H1 (cell line): ENCODE results near the gene DRC3. TPM values are rescaled to one million over a fixed set of nuclear protein-coding genes. Genes with fewer than 3 reads are reported as not detected.

Experiments used
- CTCF ChIA-PET: fragments of 300-600 bp; sonication (Branson Sonifier 250); formaldehyde crosslinking; loops from one replicate; lab custom pipeline; 2021; ENCODE audit not compliant: partially characterized antibody; lab: Charles Lee
- POLR2A ChIA-PET: fragments of 300-600 bp; sonication (Branson Sonifier 250); formaldehyde crosslinking; loops from one replicate; lab custom pipeline; 2021; ENCODE audit warnings: inconsistent platforms; ENCODE audit not compliant: partially characterized antibody; lab: Charles Lee
- DNase-seq, 2 experiments: peaks; one replicate each; pipeline versions ENCODE4 v3.0.0 to v3.0.0-alpha.2; 2010 to 2022; ENCODE audit warnings: low spot score in 2 of 2, low read depth in 1 of 2, mixed read lengths in 1 of 2
- FAIRE-seq: peaks from 2 replicates; lab custom pipeline; 2011; peaks lifted over from hg19 to GRCh38; lab: Jason Lieb, UNC
- H2AFZ ChIP-seq: 2 replicates; pipeline ENCODE4 v1.8.1; 2012; ENCODE audit warnings: low read length, inconsistent platforms
- H2AK5ac ChIP-seq: 2 replicates; pipeline ENCODE4 v1.6.1; 2013; ENCODE audit warnings: low read depth, low read length
- H2BK120ac ChIP-seq: replicated peaks from 2 replicates; pipeline ENCODE3; 2013; ENCODE audit warnings: low read depth, low read length, inconsistent platforms
- H2BK12ac ChIP-seq: 2 replicates; pipeline ENCODE4 v1.6.1; 2013; ENCODE audit warnings: low read depth, low read length
- H2BK15ac ChIP-seq: 2 replicates; pipeline ENCODE4 v1.6.1; 2013; ENCODE audit warnings: low read length
- H2BK20ac ChIP-seq: 2 replicates; pipeline ENCODE4 v1.6.1; 2013; ENCODE audit warnings: low read length
- H2BK5ac ChIP-seq: 2 replicates; pipeline ENCODE4 v1.6.1; 2013; ENCODE audit warnings: low read depth, low read length
- H3K14ac ChIP-seq: 2 replicates; pipeline ENCODE4 v1.6.1; 2013; ENCODE audit warnings: inconsistent platforms; ENCODE audit not compliant: insufficient read length
- H3K18ac ChIP-seq: 2 replicates; pipeline ENCODE4 v1.6.1; 2013; ENCODE audit warnings: low read length; ENCODE audit errors: extremely low read depth
- H3K23ac ChIP-seq: 2 replicates; pipeline ENCODE4 v1.6.1; 2013; ENCODE audit warnings: inconsistent platforms; ENCODE audit not compliant: insufficient read length
- H3K23me2 ChIP-seq: 2 replicates; pipeline ENCODE4 v1.6.1; 2013; ENCODE audit warnings: low read depth, low read length
- H3K27ac ChIP-seq: 2 replicates; pipeline ENCODE4 v1.6.1; 2011; ENCODE audit warnings: low read depth, low read length, inconsistent platforms
- H3K27me3 ChIP-seq, 4 experiments: replicated peaks in 1 of 4; 1 replicate in 1 of 4; 2 replicates in 3 of 4; pipeline versions ENCODE4 v1.6.1 to v1.8.1; 2011 to 2013; ENCODE audit warnings: low read length in 3 of 4, mild to moderate bottlenecking in 3 of 4, inconsistent platforms in 2 of 4, mixed read lengths in 2 of 4, moderate library complexity in 1 of 4; ENCODE audit not compliant: control insufficient read depth in 3 of 4, insufficient read depth in 3 of 4; ENCODE audit errors: extremely low read depth in 1 of 4
- H3K36me3 ChIP-seq, 4 experiments: 2 replicates each; pipeline versions ENCODE4 v1.6.1 to v1.8.1; 2011 to 2013; ENCODE audit warnings: mild to moderate bottlenecking in 4 of 4, low read length in 3 of 4, moderate library complexity in 2 of 4, control low read depth in 1 of 4, inconsistent platforms in 1 of 4; ENCODE audit not compliant: insufficient read depth in 4 of 4, control insufficient read depth in 2 of 4
- H3K4ac ChIP-seq: replicated peaks from 2 replicates; pipeline ENCODE3; 2013; ENCODE audit warnings: low read length, low read depth, mixed read lengths, inconsistent platforms; ENCODE audit not compliant: insufficient read length
- H3K4me1 ChIP-seq, 4 experiments: replicated peaks in 1 of 4; 1 replicate in 1 of 4; 2 replicates in 3 of 4; pipeline versions ENCODE4 v1.6.1 to v1.8.1; 2011 to 2013; ENCODE audit warnings: low read length in 3 of 4, inconsistent platforms in 2 of 4, mixed read lengths in 1 of 4; ENCODE audit not compliant: insufficient read depth in 4 of 4, control insufficient read depth in 3 of 4
- H3K4me2 ChIP-seq, 2 experiments: 2 replicates each; pipeline versions ENCODE4 v1.6.1 to v1.8.1; 2011 to 2013; ENCODE audit warnings: low read depth in 2 of 2, low read length in 2 of 2, control low read depth in 1 of 2, inconsistent platforms in 1 of 2, mild to moderate bottlenecking in 1 of 2; ENCODE audit not compliant: insufficient read depth in 1 of 2
- H3K4me3 ChIP-seq, 4 experiments: fragments of 200-600, 300-600 bp in 1 of 4; sonication (generic), shearing (Covaris generic), sonication (Bioruptor Twin) in 1 of 4; 2 replicates each; pipeline versions ENCODE4 v1.5.1 to v1.8.1; 2011 to 2016; ENCODE audit warnings: low read length in 4 of 4, low read depth in 3 of 4, control low read depth in 2 of 4, inconsistent platforms in 2 of 4, mild to moderate bottlenecking in 2 of 4, mixed read lengths in 1 of 4, moderate library complexity in 1 of 4; ENCODE audit not compliant: insufficient read depth in 2 of 4; ENCODE audit errors: extremely low read depth in 1 of 4
- H3K56ac ChIP-seq: replicated peaks from 2 replicates; pipeline ENCODE3; 2013; ENCODE audit warnings: low read depth, mild to moderate bottlenecking, mixed read lengths, low read length, inconsistent platforms; ENCODE audit not compliant: insufficient read length
- H3K79me1 ChIP-seq: 2 replicates; pipeline ENCODE4 v1.6.1; 2013; ENCODE audit warnings: low read depth, low read length, control low read depth
- H3K79me2 ChIP-seq, 2 experiments: 2 replicates each; pipeline versions ENCODE4 v1.6.1 to v1.8.1; 2012 to 2013; ENCODE audit warnings: low read length in 2 of 2, mild to moderate bottlenecking in 2 of 2, inconsistent platforms in 1 of 2; ENCODE audit not compliant: insufficient read depth in 2 of 2, control insufficient read depth in 1 of 2
- H3K9ac ChIP-seq, 4 experiments: replicated peaks in 1 of 4; 1 replicate in 1 of 4; 2 replicates in 3 of 4; pipeline versions ENCODE4 v1.6.1 to v1.8.1; 2011 to 2013; ENCODE audit warnings: low read depth in 3 of 4, low read length in 3 of 4, control low read depth in 2 of 4, mild to moderate bottlenecking in 2 of 4, moderate library complexity in 2 of 4, inconsistent platforms in 1 of 4; ENCODE audit errors: extremely low read depth in 1 of 4
- H3K9me3 ChIP-seq, 2 experiments: 2 replicates each; pipeline versions ENCODE4 v1.6.1 to v1.8.1; 2012 to 2013; ENCODE audit warnings: mild to moderate bottlenecking in 2 of 2, moderate library complexity in 2 of 2, control low read depth in 1 of 2, inconsistent platforms in 1 of 2, low read depth in 1 of 2, low read length in 1 of 2, mixed read lengths in 1 of 2; ENCODE audit not compliant: insufficient read depth in 2 of 2
- H4K20me1 ChIP-seq, 2 experiments: replicated peaks in 1 of 2; 2 replicates each; pipeline versions ENCODE3 to v1.8.1; 2011 to 2013; ENCODE audit warnings: inconsistent platforms in 2 of 2, low read length in 2 of 2, mild to moderate bottlenecking in 1 of 2; ENCODE audit not compliant: insufficient read depth in 2 of 2, control insufficient read depth in 1 of 2
- H4K5ac ChIP-seq: 2 replicates; pipeline ENCODE4 v1.6.1; 2013; ENCODE audit warnings: low read length, low read depth, mixed read lengths, inconsistent platforms; ENCODE audit not compliant: insufficient read length
- H4K8ac ChIP-seq: 2 replicates; pipeline ENCODE4 v1.8.0; 2013; ENCODE audit warnings: mild to moderate bottlenecking, moderate library complexity, low read length, inconsistent platforms; ENCODE audit not compliant: insufficient read depth; ENCODE audit errors: extremely low read depth
- H4K91ac ChIP-seq: replicated peaks from 2 replicates; pipeline ENCODE3; 2013; ENCODE audit warnings: low read length, mixed read lengths, inconsistent platforms; ENCODE audit not compliant: insufficient read length
- CBX8 ChIP-seq: fragments of 300-800, 300-1000 bp; sonication (generic); IDR thresholded peaks from 2 replicates; pipeline ENCODE4 v1.7.1; 2016; ENCODE audit warnings: low read depth, low read length, borderline replicate concordance
- CHD1 ChIP-seq: IDR thresholded peaks from 2 replicates; pipeline ENCODE4 v1.6.1; 2012; ENCODE audit warnings: low read depth, low read length, improper control_type of control experiment
- SUZ12 ChIP-seq: fragments of 200-600 bp; sonication (generic); IDR thresholded peaks from 2 replicates; pipeline ENCODE4 v1.6.1; 2012; ENCODE audit warnings: mild to moderate bottlenecking, inconsistent platforms, low read length, moderate library complexity, mixed read lengths
- TCF12 ChIP-seq: IDR thresholded peaks from 2 replicates; pipeline ENCODE4 v1.6.1; 2011; ENCODE audit warnings: low read depth, mild to moderate bottlenecking, low read length
- USF2 ChIP-seq: IDR thresholded peaks from 2 replicates; pipeline ENCODE4 v1.6.1; 2011; ENCODE audit warnings: low read length, improper control_type of control experiment
- WGBS, 2 experiments: shearing (Covaris generic) in 1 of 2; methylation state at CpG; one replicate each; pipeline versions ENCODE4 v1.1.6 to v1.1.7; 2013 to 2015; ENCODE audit warnings: low lambda C conversion rate in 2 of 2, mixed read lengths in 2 of 2, inconsistent platforms in 1 of 2, low coverage in 1 of 2, missing lambda C conversion rate in 1 of 2; ENCODE audit not compliant: insufficient replicate concordance in 2 of 2, insufficient coverage in 1 of 2, insufficient read length in 1 of 2; ENCODE audit errors: extremely low coverage in 1 of 2, missing lambda C conversion rate in 1 of 2; 5-methylcytosine and 5-hydroxymethylcytosine counted together
- polyA plus RNA-seq, 7 experiments: library from polyadenylated mRNA; depleted of rRNA in 3 of 7; stranded (reverse) in 5 of 7; unstranded in 2 of 7; fragments of >200 nt in 5 of 7; fragments of 200-250 nt in 2 of 7; gene quantifications; 1 replicate in 5 of 7; 2 replicates in 1 of 7; 4 replicates in 1 of 7; pipeline versions ENCODE4 v1.2.1 to v1.2.3, GENCODE V29; 2011 to 2013; ENCODE audit warnings: missing spikeins in 2 of 7, mixed read lengths in 2 of 7
- total RNA-seq: library from RNA; stranded (reverse); fragmentation: NEBNext Ultra II Directional; extraction: Animal tissue kit (Norgen Biotek cat#: 25700); gene quantifications from 2 replicates; pipeline ENCODE4 v1.2.1, GENCODE V29; 2021

Gene DRC3
- total and polyA plus RNA-seq, 2 of the 8 experiments (the other 6 are each of a cell fraction or from before 2014, with no cell fraction given): 0.59 TPM; not detected in 1

DNA sequence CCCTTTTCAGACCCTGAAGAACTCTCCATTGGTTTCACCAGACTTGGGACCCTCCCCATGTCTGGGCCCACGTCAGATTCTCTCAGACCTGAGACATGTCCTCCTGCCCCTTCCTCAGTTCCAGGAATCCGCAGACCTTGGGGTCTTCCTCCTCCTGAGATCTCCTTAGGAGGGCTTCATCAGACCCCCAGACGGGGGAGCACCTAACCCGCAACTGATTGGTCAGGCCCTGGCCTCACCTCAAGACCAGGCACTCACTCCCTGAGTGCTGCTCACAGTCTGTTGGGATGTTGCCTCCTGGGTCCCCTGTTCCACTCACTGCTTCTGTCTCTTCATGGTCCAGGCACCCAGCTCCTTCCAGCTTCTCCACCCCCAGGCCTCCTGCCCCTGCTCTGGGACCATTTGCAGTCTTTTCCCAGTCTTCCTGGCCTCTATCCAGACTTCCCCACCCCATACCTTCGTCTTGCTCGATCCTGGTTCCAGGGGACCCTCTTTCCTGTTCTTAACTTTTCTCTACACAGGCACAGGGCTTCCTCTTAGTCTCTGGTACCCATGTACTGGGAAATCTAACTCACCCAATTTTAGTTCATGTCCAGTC is 67.7 kb downstream of the DRC3 start:
- no peak overlapping the region for H2BK5ac ChIP-seq
- no peak overlapping the region for H3K18ac ChIP-seq
- CTCF ChIA-PET: interaction anchor here (0.8 kb wide), 1 partner anchor 46 kb away, joined by 4 read pairs; no protein-coding TSS in a partner anchor
- H2BK120ac ChIP-seq: no peak overlapping the region
- FAIRE-seq (no peak), DNase-seq (peak in 1 of 2 experiments; percentile 50)
- peak overlapping the region; percentile 71 to 84 for H3K4me2 ChIP-seq
- H2AFZ ChIP-seq: no peak overlapping the region; the same call in 1 of the 2 replicates
- H4K20me1 ChIP-seq: peaks cover 4 to 5% of the 10 kb centered on the region in 2 experiments
- H3K4me1 ChIP-seq: peaks cover 0 to 4% (median 3%) of the 10 kb centered on the region in 4 experiments
- peaks cover 0 to 20% of the 10 kb centered on the region in 2 experiments; a peak in 1 of 4 replicates for H3K79me2 ChIP-seq
- no peak overlapping the region for H4K91ac ChIP-seq
- no peak overlapping the region for H4K5ac ChIP-seq
- H2BK20ac ChIP-seq: no peak overlapping the region
- no peak overlapping the region for H4K8ac ChIP-seq
- no peaks in the 10 kb centered on the region for H3K36me3 ChIP-seq
- H3K9me3 ChIP-seq: no peaks in the 10 kb centered on the region
- H3K4ac ChIP-seq: no peak overlapping the region
- H3K27me3 ChIP-seq: peaks cover 0 to 6% (median 3%) of the 10 kb centered on the region in 4 experiments; a peak in 2 of 7 replicates
- no peak overlapping the region for H3K27ac ChIP-seq
- H2BK15ac ChIP-seq: no peak overlapping the region
- no peak overlapping the region for H3K14ac ChIP-seq
- H3K9ac ChIP-seq: peak overlapping the region in 2 of 4 experiments; percentile 39 to 53; a peak in 1 of 7 replicates
- TF ChIP-seq TCF12 (no peak), CHD1 (no peak), USF2 (no peak), SUZ12 (no peak), CBX8 (no peak)
- H2AK5ac ChIP-seq: no peak overlapping the region
- no peak overlapping the region for H2BK12ac ChIP-seq
- 56% methylated on average over 6 of the region's 6 CpGs; no CpG with 5 or more reads in 1 of the 2 experiments for WGBS, 2 experiments
- no peak overlapping the region for H3K23ac ChIP-seq
- H3K4me3 ChIP-seq: peak overlapping the region; percentile 60 to 95 (median 86)
- POLR2A ChIA-PET: no interaction called here
- peaks cover 3% of the 10 kb centered on the region; the same call in 1 of the 2 replicates for H3K79me1 ChIP-seq
- H3K56ac ChIP-seq: no peak overlapping the region
- H3K23me2 ChIP-seq: peaks cover 7% of the 10 kb centered on the region
